Measurements from ENCODE around the gene TBPL2. TPM values are rescaled to one million over a fixed set of nuclear protein-coding genes. Genes with fewer than 3 reads are reported as not detected.

TBPL2 gene
- total RNA-seq, 1 experiment from 2014 or later: not detected

DNA sequence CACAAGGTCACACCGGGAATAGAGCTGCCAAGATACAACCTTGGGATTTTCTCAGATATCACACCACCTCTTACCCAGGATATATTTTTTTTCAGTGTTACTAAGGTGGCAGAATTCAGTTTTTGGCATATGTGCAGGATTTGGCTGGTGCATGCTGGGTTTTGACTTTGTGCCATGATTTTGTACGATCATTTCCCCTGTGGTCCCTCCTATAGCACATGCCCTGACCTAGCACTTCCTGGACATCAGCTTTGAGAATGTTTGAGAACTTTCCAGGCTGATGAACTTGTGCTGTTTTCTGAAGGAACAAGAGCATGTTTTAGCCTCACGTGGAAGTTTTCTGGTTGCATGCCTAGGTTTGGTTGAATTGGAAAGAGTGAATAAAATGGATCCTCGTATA lies 11.0 kb upstream of the TBPL2 start:
- Histone ChIP-seq H3K36me3 (ENCODE audit: control insufficient read depth in 1 of 2, insufficient read depth in 2 of 2, low read length in 2 of 2) (no peaks in the 10 kb centered on the region), H2AFZ (ENCODE audit: low read depth, low read length, poor library complexity, severe bottlenecking) (no peak overlapping the region), H3K4me2 (ENCODE audit: low read length) (0 out of 2 replicates have a peak overlapping the region, but pooled peaks have one; percentile 1), H3K9me3 (ENCODE audit: control insufficient read depth in 1 of 2, insufficient read depth in 1 of 2, low read depth in 1 of 2, low read length in 2 of 2) (no peaks in the 10 kb centered on the region), H3K27ac (ENCODE audit: low read depth, low read length) (no peak overlapping the region), H3K79me2 (ENCODE audit: insufficient read depth, low read length) (no peaks in the 10 kb centered on the region), H3K4me3 (replicated peaks in 1 of 2; ENCODE audit: low read depth in 1 of 2, low read length in 2 of 2) (no peak overlapping the region), H3K9me2 (ENCODE audit: insufficient read depth) (no peaks in the 10 kb centered on the region), H4K20me1 (ENCODE audit: insufficient read depth) (no peaks in the 10 kb centered on the region), H3K9ac (ENCODE audit: low read length) (no peak overlapping the region), H3K4me1 (ENCODE audit: control insufficient read depth in 1 of 2, insufficient read depth in 2 of 2, low read length in 2 of 2) (peaks cover 63 to 84% of the 10 kb centered on the region in 2 experiments), H3K27me3 (ENCODE audit: insufficient read depth, low read length) (no peaks in the 10 kb centered on the region)
- POLR2A ChIA-PET: no interaction called here
- TF ChIP-seq EGR1 (IDR thresholded peaks at IDR 0.05; ENCODE audit: low read depth) (no peak), ZNF274 (IDR thresholded peaks at IDR 0.05; ENCODE audit: low read depth, low read length) (no peak), ZFX (IDR thresholded peaks at IDR 0.05) (no peak), TCF7L2 (IDR thresholded peaks at IDR 0.05; ENCODE audit: borderline replicate concordance, extremely low read depth, insufficient read depth, insufficient read length) (peak; percentile 59)
- CTCF ChIA-PET: no interaction called here
- intact Hi-C loops (cut with micrococcal nuclease): no loop called here
- DNase-seq (ENCODE audit: low read depth, low spot score) (no peak), ATAC-seq (no peak)
- RAD21 ChIA-PET (ENCODE audit: low non-redundant PET in 1 of 2, low total read pairs in 2 of 2, uncharacterized antibody in 2 of 2, unreplicated experiment in 2 of 2): no interaction called here
- no TSS peak for BruUV-seq (replicated peaks)

DNA sequence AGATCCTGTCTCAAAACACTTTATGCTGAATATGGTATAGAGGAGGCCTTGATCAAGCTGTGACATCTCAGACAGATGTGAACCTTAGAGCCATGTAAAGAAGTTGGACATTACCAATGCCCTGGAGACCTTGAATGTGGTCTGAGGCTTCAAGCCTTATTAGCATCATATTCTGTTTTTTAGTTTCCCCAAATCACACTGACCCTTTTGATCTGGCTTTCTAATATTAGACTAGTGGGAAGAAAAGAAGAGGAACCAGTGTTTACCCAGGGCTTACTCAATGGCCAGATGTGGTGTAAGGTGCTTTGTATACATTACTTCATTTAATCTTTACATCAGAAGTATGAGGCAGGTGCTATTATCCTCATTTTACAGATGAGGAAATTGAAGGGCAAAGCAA lies 10.6 kb upstream of the TBPL2 start:
- Histone ChIP-seq H3K4me2 (ENCODE audit: low read length) (0 out of 2 replicates have a peak overlapping the region, but pooled peaks have one; percentile 1), H2AFZ (ENCODE audit: low read depth, low read length, poor library complexity, severe bottlenecking) (no peak overlapping the region), H3K4me3 (replicated peaks in 1 of 2; ENCODE audit: low read depth in 1 of 2, low read length in 2 of 2) (no peak overlapping the region), H3K4me1 (ENCODE audit: control insufficient read depth in 1 of 2, insufficient read depth in 2 of 2, low read length in 2 of 2) (peaks cover 66 to 89% of the 10 kb centered on the region in 2 experiments), H3K27me3 (ENCODE audit: insufficient read depth, low read length) (no peaks in the 10 kb centered on the region), H3K9ac (ENCODE audit: low read length) (no peak overlapping the region), H3K79me2 (ENCODE audit: insufficient read depth, low read length) (no peaks in the 10 kb centered on the region), H3K9me2 (ENCODE audit: insufficient read depth) (no peaks in the 10 kb centered on the region), H4K20me1 (ENCODE audit: insufficient read depth) (no peaks in the 10 kb centered on the region), H3K9me3 (ENCODE audit: control insufficient read depth in 1 of 2, insufficient read depth in 1 of 2, low read depth in 1 of 2, low read length in 2 of 2) (no peaks in the 10 kb centered on the region), H3K36me3 (ENCODE audit: control insufficient read depth in 1 of 2, insufficient read depth in 2 of 2, low read length in 2 of 2) (no peaks in the 10 kb centered on the region), H3K27ac (ENCODE audit: low read depth, low read length) (no peak overlapping the region)
- ChIA-PET CTCF (no interaction called here), POLR2A (interaction anchor here (1.2 kb wide), 1 partner anchor 227 kb away, joined by 3 read pairs; no protein-coding TSS in a partner anchor), RAD21 (ENCODE audit: low non-redundant PET in 1 of 2, low total read pairs in 2 of 2, uncharacterized antibody in 2 of 2, unreplicated experiment in 2 of 2) (no interaction called here)
- TF ChIP-seq TCF7L2 (IDR thresholded peaks at IDR 0.05; ENCODE audit: borderline replicate concordance, extremely low read depth, insufficient read depth, insufficient read length) (peak; percentile 81), ATF3 (IDR thresholded peaks at IDR 0.05) (no peak)
- intact Hi-C loops (cut with micrococcal nuclease): no loop called here
- no peak for ATAC-seq
- BruUV-seq (replicated peaks): no TSS peak
- no peak for DNase-seq (ENCODE audit: low read depth, low spot score)
